Peyer's patch (tissue), 4 donors: Measurements from ENCODE around the gene PHRF1. TPM values are rescaled to one million over a fixed set of nuclear protein-coding genes. Genes with fewer than 3 reads are reported as not detected.

ENCODE experiments used
- DNase-seq, 3 donors: peaks; one replicate each; pipeline ENCODE4 v3.0.0-alpha.2; 2017 to 2019
- H3K27ac ChIP-seq, 4 donors: fragments of 200-600 bp; sonication (generic); one replicate each; pipeline ENCODE4 v1.5.1; 2016 to 2019
- H3K27me3 ChIP-seq, 2 donors: fragments of 200-600 bp; sonication (generic); one replicate each; pipeline ENCODE4 v1.5.1; 2019
- H3K36me3 ChIP-seq, 3 donors: fragments of 200-600 bp; sonication (generic); one replicate each; pipeline ENCODE4 v1.5.1; 2016 to 2019
- H3K4me1 ChIP-seq, 4 donors: fragments of 200-600 bp; sonication (generic); one replicate each; pipeline ENCODE4 v1.5.1; 2016 to 2019
- H3K4me3 ChIP-seq, 4 donors: fragments of 200-600 bp; sonication (generic); 1 replicate in 3 of 4; 2 replicates in 1 of 4; pipeline ENCODE4 v1.5.1; 2016 to 2019; ENCODE audit warnings: mild to moderate bottlenecking in 1 of 4
- H3K9me3 ChIP-seq, 4 donors: fragments of 200-600 bp; sonication (generic); one replicate each; pipeline ENCODE4 v1.5.1; 2016 to 2019; ENCODE audit warnings: mild to moderate bottlenecking in 1 of 4
- CTCF ChIP-seq, 6 experiments: fragments of 450-650 bp in 4 of 6; fragments of 200-600 bp in 2 of 6; sonication (generic) in 1 of 6; IDR thresholded peaks; one replicate each; pipeline ENCODE4 v1.5.1; 2017 to 2019; ENCODE audit warnings: antibody characterized with exemption in 6 of 6, mild to moderate bottlenecking in 3 of 6, moderate library complexity in 1 of 6
- POLR2A ChIP-seq, 2 donors: fragments of 450-650 bp; IDR thresholded peaks; one replicate each; pipeline ENCODE4 v1.5.1; 2017; ENCODE audit warnings: antibody characterized with exemption in 2 of 2, mild to moderate bottlenecking in 2 of 2, moderate library complexity in 2 of 2
- total RNA-seq, 4 donors: library from RNA; depleted of rRNA; stranded (reverse); fragments of >200 nt; gene quantifications; one replicate each; pipeline ENCODE4 v1.1.0, GENCODE V29; 2016

The PHRF1 gene
- total RNA-seq, 4 donors from 2014 or later = 48.4 to 88.0 (median 57.8) TPM

DNA sequence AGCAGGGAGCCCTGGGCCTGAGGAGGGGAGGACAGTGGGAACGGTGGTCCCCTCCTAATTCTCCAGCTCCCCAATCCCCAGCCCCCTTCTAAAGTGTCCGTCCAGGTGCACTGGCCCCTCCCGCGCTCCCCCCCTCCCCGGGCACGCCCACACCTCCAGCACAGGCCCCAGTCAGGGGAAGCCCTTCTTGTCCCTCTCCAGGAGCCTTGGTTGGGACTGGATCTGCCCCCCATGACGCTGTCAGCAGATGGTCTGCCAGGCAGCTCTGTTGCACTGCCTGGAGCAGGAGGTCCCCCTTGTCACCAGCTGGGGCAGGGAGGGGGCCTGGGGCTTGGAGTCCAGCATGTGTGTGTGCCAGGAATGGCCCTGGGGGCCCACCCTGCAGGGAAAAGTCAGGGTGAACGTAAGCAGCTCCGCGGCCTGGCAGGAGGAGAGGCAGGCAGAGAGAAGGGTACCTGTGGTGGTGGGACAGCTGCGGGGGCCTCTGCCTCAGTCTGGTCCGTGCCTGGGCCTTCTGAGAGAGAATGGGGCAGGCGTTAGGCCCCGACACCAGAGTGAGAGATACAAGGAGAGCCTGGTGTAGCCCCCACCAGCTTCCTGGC, 37.9 kb downstream of the PHRF1 start:
- peak overlapping the region in 3 of 4 donors; percentile 15 to 79 (median 67) for H3K4me3 ChIP-seq
- TF ChIP-seq CTCF (IDR thresholded peaks at IDR 0.05) (no peak), POLR2A (IDR thresholded peaks at IDR 0.05) (no peak)
- no peaks in the 10 kb centered on the region for H3K27me3 ChIP-seq
- no peaks in the 10 kb centered on the region for H3K9me3 ChIP-seq
- H3K4me1 ChIP-seq = peaks cover 10 to 53% (median 23%) of the 10 kb centered on the region in 4 donors
- peak overlapping the region; percentile 94 to 96 (median 95) for H3K27ac ChIP-seq
- peaks cover 0 to 53% (median 3%) of the 10 kb centered on the region in 3 donors for H3K36me3 ChIP-seq
- DNase-seq = no peak

- Histone ChIP-seq H3K36me3 (peaks cover 0 to 53% (median 3%) of the 10 kb centered on the region in 3 donors), H3K4me1 (peaks cover 10 to 53% (median 23%) of the 10 kb centered on the region in 4 donors), H3K27me3 (no peaks in the 10 kb centered on the region), H3K9me3 (no peaks in the 10 kb centered on the region), H3K4me3 (peak overlapping the region; percentile 67 to 79 (median 68)), H3K27ac (peak overlapping the region; percentile 94 to 96 (median 95))
- DNase-seq = peak in 1 of 3 donors; percentile 64
- TF ChIP-seq POLR2A (IDR thresholded peaks at IDR 0.05) (no peak), CTCF (IDR thresholded peaks at IDR 0.05) (no peak)
These were observed 38.6 kb downstream of the PHRF1 start for GRCh38 chr11:614623-615503.

- Histone ChIP-seq H3K27me3 (no peaks in the 10 kb centered on the region), H3K36me3 (peaks cover 0 to 48% (median 3%) of the 10 kb centered on the region in 3 donors), H3K27ac (peak within 1 kb of the TSS; percentile 94 to 96 (median 95)), H3K9me3 (no peaks in the 10 kb centered on the region), H3K4me1 (peaks cover 10 to 55% (median 23%) of the 10 kb centered on the region in 4 donors), H3K4me3 (peak within 1 kb of the TSS; percentile 67 to 79 (median 68))
- DNase-seq = peak; percentile 97 to 99 (median 98)
- TF ChIP-seq CTCF (IDR thresholded peaks at IDR 0.05) = peak in 1 of 6 experiments; percentile 2
- peak; percentile 78 to 94 for TF ChIP-seq POLR2A (IDR thresholded peaks at IDR 0.05)
These were observed 39.4 kb downstream of the PHRF1 start, which contains the start of gene IRF7 for GRCh38 chr11:615504-616319. Gene IRF7 (minus strand): TSS chr11:615950. CDS start chr11:615364, 586 bp downstream.

- peak overlapping the region; percentile 67 to 79 (median 68) for H3K4me3 ChIP-seq
- H3K36me3 ChIP-seq = peaks cover 0 to 45% (median 0%) of the 10 kb centered on the region in 3 donors
- TF ChIP-seq CTCF (IDR thresholded peaks at IDR 0.05) (no peak), POLR2A (IDR thresholded peaks at IDR 0.05) (no peak)
- H3K27me3 ChIP-seq = no peaks in the 10 kb centered on the region
- peak overlapping the region; percentile 94 to 96 (median 95) for H3K27ac ChIP-seq
- H3K9me3 ChIP-seq = no peaks in the 10 kb centered on the region
- peaks cover 10 to 52% (median 23%) of the 10 kb centered on the region in 4 donors for H3K4me1 ChIP-seq
- peak in 1 of 3 donors; percentile 56 for DNase-seq
These were observed 40.3 kb downstream of the PHRF1 start for GRCh38 chr11:616320-617198.
